Measurements from ENCODE around the gene SLC22A23.

GRCh38 chr6:3250231-3250675 is 206.6 kb downstream of the SLC22A23 start:
- TF ChIP-seq CTCF (IDR thresholded peaks at IDR 0.05; ENCODE audit: low read depth, low read length, poor library complexity, severe bottlenecking) (no peak), EZH2phosphoT487 (IDR thresholded peaks at IDR 0.05; ENCODE audit: borderline replicate concordance, low read length) (no peak)

Data from DOHH2 (cell line).